ENCODE results near the gene C1orf53. TPM values are rescaled to one million over a fixed set of nuclear protein-coding genes. Genes with fewer than 3 reads are reported as not detected.

The C1orf53 gene
- total RNA-seq, 1 experiment from 2014 or later, result 1.4 TPM

- no TSS peak for BruUV-seq (replicated peaks)
- H3K36me3 ChIP-seq (ENCODE audit: insufficient read depth, low read length, poor library complexity, severe bottlenecking), result no peaks in the 10 kb centered on the region
- DNase-seq (ENCODE audit: low spot score), result no peak
- ChIA-PET CTCF (no interaction called here), POLR2A (ENCODE audit: low non-redundant PET) (no interaction called here)
- TF ChIP-seq CTCF (conservative IDR thresholded peaks at IDR 0.05; ENCODE audit: low read depth, low read length) (no peak), EZH2 (IDR thresholded peaks at IDR 0.05; ENCODE audit: borderline replicate concordance, low read depth, low read length, poor library complexity, severe bottlenecking) (no peak)
- H3K27me3 ChIP-seq (replicated peaks; ENCODE audit: insufficient read depth, low read depth, low read length, poor library complexity), result no peaks in the 10 kb centered on the region
- no peak overlapping the region for H3K4me3 ChIP-seq (ENCODE audit: low read depth, low read length, poor library complexity, severe bottlenecking)
- H3K9me3 ChIP-seq (ENCODE audit: low read depth, low read length, poor library complexity, severe bottlenecking), result no peaks in the 10 kb centered on the region
- no peak overlapping the region for H3K27ac ChIP-seq (ENCODE audit: low read depth, low read length, poor library complexity, severe bottlenecking)
- intact Hi-C loops (cut with micrococcal nuclease; ENCODE audit: unreplicated experiment), result no loop called here
- H3K4me1 ChIP-seq (ENCODE audit: insufficient read depth, low read length, poor library complexity, severe bottlenecking), result no peaks in the 10 kb centered on the region
These were observed 53.3 kb downstream of the C1orf53 start for GRCh38 chr1:197955486-197956394.

Other genes with a start within 250 kb of the C1orf53 start
- gene DENND1B, start 127.2 kb upstream of the C1orf53 start, total RNA-seq (2021), result 1.9 and 4.1 TPM in 2 replicates
- gene LHX9, start 14.7 kb downstream of the C1orf53 start, total RNA-seq (2021), result not detected in 2 replicates